Peyer's patch (tissue), 4 donors: ENCODE measurements around the gene PPDPF.

Experiments used
- CTCF ChIP-seq, 6 experiments: fragments of 450-650 bp in 4 of 6; fragments of 200-600 bp in 2 of 6; sonication (generic) in 1 of 6; IDR thresholded peaks; one replicate each; pipeline ENCODE4 v1.5.1; 2017 to 2019; ENCODE audit warnings: antibody characterized with exemption in 6 of 6, mild to moderate bottlenecking in 3 of 6, moderate library complexity in 1 of 6
- POLR2A ChIP-seq, 2 donors: fragments of 450-650 bp; IDR thresholded peaks; one replicate each; pipeline ENCODE4 v1.5.1; 2017; ENCODE audit warnings: antibody characterized with exemption in 2 of 2, mild to moderate bottlenecking in 2 of 2, moderate library complexity in 2 of 2

DNA sequence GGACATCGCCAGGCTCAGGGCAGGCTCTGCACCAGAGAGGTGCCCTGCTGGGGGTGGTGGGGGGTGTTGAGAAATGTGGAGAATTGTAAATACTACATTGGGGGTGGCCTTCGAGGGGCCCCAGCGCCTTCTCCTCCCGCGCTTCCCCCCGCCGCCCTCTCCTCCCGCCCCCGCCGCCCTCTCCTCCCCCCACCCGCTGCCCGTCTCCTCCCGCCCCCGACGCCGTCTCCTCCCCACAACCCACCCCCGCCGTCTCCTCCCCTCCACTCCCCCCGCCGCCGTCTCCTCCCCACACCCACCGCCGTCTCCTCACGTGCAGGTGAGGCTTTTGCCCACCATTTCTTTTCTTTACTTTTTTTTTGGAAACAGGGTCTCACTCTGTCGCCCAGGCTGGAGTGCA, 28.5 kb downstream of the PPDPF start:
- TF ChIP-seq POLR2A (IDR thresholded peaks at IDR 0.05) (no peak), CTCF (IDR thresholded peaks at IDR 0.05) (no peak)
